CD4-positive, alpha-beta T cell treated with Interleukin-12 subunit alpha and Interleukin-12 subunit beta, for 1 hour (primary cell): ENCODE measurements around the gene TCP1.
A peak's percentile ranks its signal among the peaks of the same experiment; 100 is the strongest.
"Not testable (repeated sequence)": the region's sequence is repeated elsewhere in the genome, so short reads cannot be mapped to it uniquely, and the experiment has no call there.

ENCODE experiments used
- DNase-seq: peaks from one replicate; pipeline ENCODE4 v3.0.0-alpha.2; 2020

Gene TCP1

GRCh38 chr6:159769470-159769869, 19.9 kb downstream of the TCP1 start:
- DNase-seq, result no peak

- no peak for DNase-seq
Measured at GRCh38 chr6:159766906-159767305, 22.5 kb downstream of the TCP1 start.

DNA sequence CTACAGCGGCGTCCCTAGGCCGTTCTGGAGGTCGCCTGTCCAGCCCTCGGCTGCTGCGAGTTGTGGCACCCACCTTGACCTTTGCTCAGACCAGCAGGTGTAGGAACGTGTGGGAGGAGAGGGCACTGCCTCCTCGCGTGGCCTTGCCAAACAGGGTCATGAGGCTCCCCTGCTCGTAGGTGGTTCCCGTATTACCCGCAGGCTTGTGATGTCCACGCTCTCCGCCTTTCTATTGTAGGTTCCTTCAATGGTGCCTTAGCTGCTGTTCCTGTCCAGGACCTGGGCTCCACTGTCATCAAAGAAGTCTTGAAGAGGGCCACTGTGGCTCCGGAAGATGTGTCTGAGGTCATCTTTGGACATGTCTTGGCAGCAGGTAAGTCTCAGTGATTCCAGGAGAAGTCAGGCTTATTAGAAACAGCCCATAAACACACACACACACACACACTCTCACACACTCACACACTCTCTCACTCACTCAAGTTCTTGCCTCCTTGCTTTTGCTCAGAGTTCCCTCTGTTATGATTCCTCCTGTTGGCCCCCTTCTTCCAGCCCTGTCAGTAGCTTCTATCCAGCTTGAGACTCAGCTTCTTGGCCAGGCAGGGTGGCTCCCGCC, 26.6 kb downstream of the TCP1 start:
- DNase-seq, result peak; percentile 60

DNA sequence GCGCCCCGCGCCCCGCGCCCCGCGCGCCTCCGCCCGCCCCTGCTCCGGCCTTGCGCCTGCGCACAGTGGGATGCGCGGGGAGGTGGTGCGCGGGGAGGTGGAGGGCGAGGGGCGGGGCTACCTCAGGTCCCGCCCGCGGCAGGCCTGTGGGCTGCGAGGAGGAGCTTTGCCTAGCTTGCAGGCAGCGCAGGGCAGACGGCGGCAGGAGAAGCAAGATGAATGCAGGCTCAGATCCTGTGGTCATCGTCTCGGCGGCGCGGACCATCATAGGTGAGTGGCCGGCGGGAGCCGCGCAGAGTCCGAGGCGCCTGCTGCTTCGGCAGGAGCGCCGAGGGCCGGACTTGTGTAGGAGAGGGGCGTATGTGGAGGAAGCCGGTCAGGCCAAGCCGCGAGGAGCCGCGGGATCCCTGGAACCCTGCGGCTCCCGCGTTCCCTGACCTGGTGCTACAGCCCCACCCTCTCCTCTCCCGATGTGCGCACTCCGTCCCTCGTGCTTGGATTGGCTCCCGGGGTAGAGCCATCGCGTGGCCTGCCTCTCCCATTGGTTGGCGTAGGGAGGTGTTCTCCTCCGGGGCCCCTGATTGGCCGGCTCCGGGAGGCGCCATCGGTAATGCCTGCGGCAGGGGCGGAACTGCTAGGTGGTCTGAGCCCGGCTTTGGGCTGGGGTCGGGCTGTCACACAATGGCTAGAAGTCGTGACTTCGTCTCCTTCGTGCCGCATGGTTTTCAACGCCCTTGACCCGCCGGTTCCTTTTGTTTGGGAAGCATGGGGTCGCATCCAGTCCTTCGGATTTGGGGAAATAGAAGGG, 27.3 kb downstream of the TCP1 start, which contains the start of gene ACAT2:
Gene ACAT2 (plus strand): TSS at position 173 of the 808 bp plus-strand sequence. CDS start 43 bp downstream, at position 216.
- peak; percentile 94 for DNase-seq

- DNase-seq, result no peak
Measured at GRCh38 chr6:159761129-159761872, 28.1 kb downstream of the TCP1 start.

DNA sequence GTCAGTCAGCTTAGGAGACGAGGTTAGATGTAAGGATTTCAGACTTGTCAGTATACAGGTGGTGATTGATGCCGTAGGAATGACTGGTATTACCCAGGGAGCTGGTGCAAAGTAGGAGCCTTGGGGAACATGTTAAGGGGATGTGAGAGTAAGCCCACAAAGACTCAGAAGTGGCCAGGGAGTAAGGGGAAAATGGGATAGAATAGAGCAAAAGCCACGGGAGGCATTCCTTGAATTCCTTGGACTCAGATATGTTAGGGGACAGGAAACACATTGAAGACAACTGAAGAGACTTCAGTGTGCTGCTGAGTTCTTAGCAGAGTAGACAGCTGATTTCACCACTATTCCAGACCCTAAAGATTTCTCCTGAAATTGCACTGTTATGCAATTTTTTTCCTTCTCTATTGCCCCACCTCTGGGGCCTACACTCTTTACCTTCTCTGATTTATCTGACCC, 28.8 kb downstream of the TCP1 start:
- no peak for DNase-seq

DNA sequence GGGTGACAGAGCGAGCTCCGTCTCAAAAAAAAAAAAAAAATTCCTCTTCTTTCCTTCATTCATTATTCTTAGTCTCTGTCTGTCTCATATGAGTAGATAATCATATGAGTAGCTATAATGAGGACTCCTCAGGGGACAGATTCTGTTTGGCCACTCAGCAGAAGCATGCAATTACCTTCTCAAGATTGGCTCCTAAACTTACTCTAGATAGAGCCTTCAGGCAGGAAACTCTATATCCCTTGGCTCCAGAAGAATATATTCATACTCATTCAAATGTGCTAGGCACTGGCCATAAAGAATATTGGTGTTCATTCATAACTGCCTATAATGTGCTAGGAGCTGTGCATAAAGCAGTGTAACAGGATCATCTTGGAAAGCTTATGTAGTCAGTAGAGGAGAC, 29.8 kb downstream of the TCP1 start:
- no peak for DNase-seq

GRCh38 chr6:159758031-159759001, 31.1 kb downstream of the TCP1 start:
- DNase-seq, result no peak

- DNase-seq, result no peak
Measured at GRCh38 chr6:159756508-159756907, 32.9 kb downstream of the TCP1 start.

DNA sequence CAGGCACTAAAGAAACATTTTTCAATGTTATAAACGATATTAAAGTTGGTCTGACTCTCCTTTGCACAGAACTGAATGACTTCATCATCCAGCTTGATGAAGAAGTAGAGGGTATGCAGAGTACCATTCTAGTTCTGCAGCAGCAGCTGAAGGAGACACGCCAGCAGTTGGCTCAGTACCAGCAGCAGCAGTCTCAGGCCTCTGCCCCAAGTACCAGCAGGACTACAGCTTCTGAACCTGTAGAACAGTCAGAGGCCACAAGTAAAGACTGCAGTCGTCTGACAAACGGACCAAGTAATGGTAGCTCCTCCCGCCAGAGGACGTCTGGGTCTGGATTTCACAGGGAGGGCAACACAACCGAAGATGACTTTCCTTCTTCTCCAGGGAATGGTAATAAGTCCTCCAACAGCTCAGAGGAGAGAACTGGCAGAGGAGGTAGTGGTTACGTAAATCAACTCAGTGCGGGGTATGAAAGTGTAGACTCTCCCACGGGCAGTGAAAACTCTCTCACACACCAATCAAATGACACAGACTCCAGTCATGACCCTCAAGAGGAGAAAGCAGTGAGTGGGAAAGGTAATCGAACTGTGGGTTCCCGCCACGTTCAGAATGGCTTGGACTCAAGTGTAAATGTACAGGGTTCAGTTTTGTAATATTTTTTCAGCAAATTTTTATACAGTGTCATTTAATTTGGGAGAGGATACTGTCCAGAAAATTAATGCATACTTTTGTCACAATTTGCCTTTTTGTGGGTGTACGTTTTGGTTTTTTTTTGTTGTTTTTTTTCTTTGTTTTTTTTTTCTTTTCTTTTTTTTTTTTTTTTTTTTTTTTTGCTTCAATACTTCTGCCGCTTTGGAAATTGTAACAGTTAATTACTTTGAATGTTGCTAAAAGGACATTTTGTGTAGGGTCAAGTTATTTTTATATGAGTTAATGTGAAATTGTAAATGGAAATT, 34.2 kb downstream of the TCP1 start:
- no peak for DNase-seq

- no peak for DNase-seq
Measured at GRCh38 chr6:159754401-159754800, 35.0 kb downstream of the TCP1 start.

DNA sequence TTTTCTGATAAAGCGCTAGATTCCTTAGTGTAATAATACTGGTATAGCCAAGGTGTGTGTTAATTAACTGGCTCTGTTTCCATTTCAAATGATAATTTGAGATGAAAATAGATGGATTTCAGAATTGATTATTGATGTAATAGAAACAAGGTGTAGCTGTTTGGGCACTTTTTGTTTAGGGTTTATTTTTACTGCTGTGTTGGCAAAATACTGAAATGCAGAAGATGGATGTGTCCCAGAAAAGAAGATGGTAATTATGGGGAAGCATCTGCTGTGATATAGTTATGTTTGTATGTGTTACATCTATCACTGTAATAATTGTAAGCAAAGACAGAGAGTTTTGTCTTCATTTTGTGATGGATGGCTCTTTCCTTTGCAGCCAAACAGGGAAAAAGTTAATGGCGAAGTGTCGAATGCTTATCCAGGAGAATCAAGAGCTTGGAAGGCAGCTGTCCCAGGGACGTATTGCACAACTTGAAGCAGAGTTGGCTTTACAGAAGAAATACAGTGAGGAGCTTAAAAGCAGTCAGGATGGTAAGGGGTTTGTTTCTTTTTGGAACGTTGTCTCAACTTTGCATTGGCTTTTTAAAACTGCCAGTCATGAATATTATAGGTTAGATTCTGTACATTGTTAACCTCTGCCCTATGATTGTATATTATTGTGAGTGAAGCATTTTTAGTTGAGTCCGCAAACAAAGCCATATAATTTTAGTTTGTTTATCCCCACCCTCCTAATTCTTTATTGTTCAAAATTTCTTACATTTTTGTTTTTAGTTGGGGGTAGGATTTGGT, 36.1 kb downstream of the TCP1 start:
- no peak for DNase-seq

GRCh38 chr6:159751448-159751847, 38.0 kb downstream of the TCP1 start:
- DNase-seq, result no peak

GRCh38 chr6:159748127-159748526, 41.3 kb downstream of the TCP1 start:
- not testable (repeated sequence) for DNase-seq

GRCh38 chr6:159746759-159747158, 42.6 kb downstream of the TCP1 start:
- no peak for DNase-seq

DNA sequence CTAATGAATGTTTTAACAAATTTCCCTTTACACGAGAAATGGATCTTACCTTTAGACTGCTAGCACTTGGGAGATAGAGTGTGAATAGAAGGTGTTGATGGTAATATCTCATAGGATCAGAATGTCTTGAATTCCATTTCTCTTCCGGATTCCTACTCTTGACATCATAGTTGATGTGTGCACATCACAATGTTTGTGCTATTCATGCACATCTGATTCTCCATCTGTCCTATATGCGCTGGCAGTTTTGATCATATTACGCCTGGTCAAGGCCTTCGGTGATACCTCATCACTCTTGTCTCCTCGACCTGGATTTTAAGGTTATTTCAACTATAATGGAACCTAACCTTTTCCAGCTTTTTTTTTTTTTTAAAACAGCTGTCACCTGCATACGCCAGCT, 44.3 kb downstream of the TCP1 start:
- DNase-seq, result no peak

- DNase-seq, result no peak
Measured at GRCh38 chr6:159742165-159742564, 47.2 kb downstream of the TCP1 start.

DNA sequence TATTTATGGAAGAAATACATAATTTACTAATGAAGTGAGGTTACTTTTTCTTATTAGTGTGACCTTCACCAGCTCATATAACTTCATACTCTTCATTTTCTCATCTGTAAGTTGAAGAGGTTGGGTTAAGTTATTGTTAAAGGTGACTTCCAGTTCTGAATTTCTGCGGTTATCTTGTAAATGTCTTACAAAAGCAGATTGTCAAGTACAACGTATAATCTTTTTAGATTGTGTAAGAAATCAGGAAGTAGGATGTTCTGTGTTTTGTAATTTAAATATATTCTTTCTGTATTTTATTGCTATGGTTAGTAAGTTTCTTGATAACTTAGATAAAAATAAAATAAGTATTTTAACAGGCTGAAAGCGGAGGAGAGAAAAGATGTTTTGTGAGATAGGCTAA, 50.1 kb downstream of the TCP1 start:
- DNase-seq, result no peak

- DNase-seq, result no peak
Measured at GRCh38 chr6:159736908-159737307, 52.5 kb downstream of the TCP1 start.

DNA sequence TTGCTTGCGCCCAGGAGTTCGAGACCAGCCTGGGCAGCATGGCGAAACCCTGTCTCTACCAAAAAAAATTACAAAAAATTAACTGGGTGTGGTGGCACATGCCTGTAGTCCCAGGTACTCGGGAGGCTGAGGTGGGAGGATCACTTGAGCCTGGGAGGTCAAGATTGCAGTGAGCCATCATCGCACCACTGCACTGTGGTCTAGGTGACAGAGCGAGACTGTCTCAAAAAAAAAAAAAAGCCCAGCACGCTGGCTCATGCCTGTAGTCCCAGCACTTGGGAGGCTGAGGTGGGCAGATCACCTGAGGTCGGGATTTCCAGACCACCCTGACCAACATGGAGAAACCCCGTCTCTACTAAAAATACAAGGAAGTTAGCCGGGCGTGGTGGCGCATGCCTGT, 56.0 kb downstream of the TCP1 start:
- DNase-seq, result not testable (repeated sequence)
